Vagina (tissue), 2 donors: Measurements from ENCODE around the gene HS6ST3. TPM values are rescaled to one million over a fixed set of nuclear protein-coding genes. Genes with fewer than 3 reads are reported as not detected.

Source experiments
- DNase-seq, 2 donors: peaks; one replicate each; pipeline ENCODE4 v3.0.0-alpha.2; 2017; ENCODE audit errors: extremely low spot score in 2 of 2
- H3K27ac ChIP-seq: fragments of 200-600 bp; sonication (generic); one replicate; pipeline ENCODE4 v1.5.1; 2019
- H3K27me3 ChIP-seq: fragments of 200-600 bp; sonication (generic); one replicate; pipeline ENCODE4 v1.5.1; 2019
- H3K36me3 ChIP-seq, 2 donors: fragments of 200-600 bp; sonication (generic); one replicate each; pipeline ENCODE4 v1.5.1; 2017 to 2019
- H3K4me1 ChIP-seq: fragments of 200-600 bp; sonication (generic); one replicate; pipeline ENCODE4 v1.5.1; 2019
- H3K4me3 ChIP-seq, 2 donors: fragments of 200-600 bp; sonication (generic); 1 replicate in 1 of 2; 2 replicates in 1 of 2; pipeline ENCODE4 v1.5.1; 2016 to 2019
- H3K9me3 ChIP-seq: fragments of 200-600 bp; sonication (generic); one replicate; pipeline ENCODE4 v1.5.1; 2019
- POLR2A ChIP-seq, 2 donors: fragments of 450-650 bp; IDR thresholded peaks; one replicate each; pipeline ENCODE4 v1.6.1; 2017; ENCODE audit warnings: antibody characterized with exemption in 2 of 2, mild to moderate bottlenecking in 2 of 2, moderate library complexity in 2 of 2
- POLR2AphosphoS5 ChIP-seq, 2 donors: sonication (generic); formaldehyde crosslinking; IDR thresholded peaks; one replicate each; pipeline ENCODE4 v1.9.0; 2017; ENCODE audit warnings: antibody characterized with exemption in 2 of 2, mild to moderate bottlenecking in 2 of 2, low read depth in 1 of 2; ENCODE audit not compliant: insufficient read depth in 1 of 2
- intact Hi-C: fragments of 100-400 bp; cut with DNase I; formaldehyde crosslinking; loops from one replicate; pipeline ENCODE4 v1.15.1; 2023
- total RNA-seq: library from RNA; depleted of rRNA; stranded (reverse); fragments of >200 nt; gene quantifications from one replicate; pipeline ENCODE4 v1.2.3, GENCODE V29; 2016
- TF ChIP-seq, protein P1 (sequence below), 3 experiments: fragments of 450-650 bp in 2 of 3; fragments of 200-600 bp in 1 of 3; sonication (generic) in 1 of 3; IDR thresholded peaks; one replicate each; pipeline ENCODE4 v1.5.1; 2017 to 2019; ENCODE audit warnings: antibody characterized with exemption in 3 of 3, mild to moderate bottlenecking in 2 of 3, moderate library complexity in 2 of 3

The HS6ST3 gene
- total RNA-seq, 1 donor from 2014 or later = 0.49 TPM

DNA sequence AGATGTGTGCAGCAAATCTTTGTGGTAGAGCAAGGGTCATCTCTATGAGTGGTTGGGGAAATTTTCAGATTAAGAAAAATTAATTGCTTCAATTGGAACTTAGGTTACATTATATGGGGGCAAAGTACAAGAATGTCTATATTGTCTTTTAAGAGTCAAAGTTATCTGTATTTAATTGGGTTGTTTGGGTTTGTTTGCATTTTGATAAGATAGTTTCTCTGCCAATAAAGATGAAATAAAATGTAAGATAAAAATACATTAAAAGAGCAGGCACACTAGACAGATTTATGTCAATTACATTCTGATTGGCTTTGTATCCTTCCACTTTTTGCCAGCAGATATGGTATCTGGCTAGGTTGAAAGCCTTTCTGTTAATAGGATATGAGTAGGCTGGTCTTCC is 587.1 kb downstream of the HS6ST3 start:
- intact Hi-C loops = no loop called here
- no peaks in the 10 kb centered on the region for H3K9me3 ChIP-seq
- H3K27ac ChIP-seq = no peak overlapping the region
- H3K4me3 ChIP-seq = no peak overlapping the region
- no peaks in the 10 kb centered on the region for H3K27me3 ChIP-seq
- TF ChIP-seq POLR2A (IDR thresholded peaks at IDR 0.05) = no peak
- TF ChIP-seq, protein P1, sequence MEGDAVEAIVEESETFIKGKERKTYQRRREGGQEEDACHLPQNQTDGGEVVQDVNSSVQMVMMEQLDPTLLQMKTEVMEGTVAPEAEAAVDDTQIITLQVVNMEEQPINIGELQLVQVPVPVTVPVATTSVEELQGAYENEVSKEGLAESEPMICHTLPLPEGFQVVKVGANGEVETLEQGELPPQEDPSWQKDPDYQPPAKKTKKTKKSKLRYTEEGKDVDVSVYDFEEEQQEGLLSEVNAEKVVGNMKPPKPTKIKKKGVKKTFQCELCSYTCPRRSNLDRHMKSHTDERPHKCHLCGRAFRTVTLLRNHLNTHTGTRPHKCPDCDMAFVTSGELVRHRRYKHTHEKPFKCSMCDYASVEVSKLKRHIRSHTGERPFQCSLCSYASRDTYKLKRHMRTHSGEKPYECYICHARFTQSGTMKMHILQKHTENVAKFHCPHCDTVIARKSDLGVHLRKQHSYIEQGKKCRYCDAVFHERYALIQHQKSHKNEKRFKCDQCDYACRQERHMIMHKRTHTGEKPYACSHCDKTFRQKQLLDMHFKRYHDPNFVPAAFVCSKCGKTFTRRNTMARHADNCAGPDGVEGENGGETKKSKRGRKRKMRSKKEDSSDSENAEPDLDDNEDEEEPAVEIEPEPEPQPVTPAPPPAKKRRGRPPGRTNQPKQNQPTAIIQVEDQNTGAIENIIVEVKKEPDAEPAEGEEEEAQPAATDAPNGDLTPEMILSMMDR (IDR thresholded peaks at IDR 0.05) = no peak
- no peak for TF ChIP-seq POLR2AphosphoS5 (IDR thresholded peaks at IDR 0.05; ENCODE audit: insufficient read depth in 1 of 2, low read depth in 1 of 2)
- DNase-seq = no peak
- no peaks in the 10 kb centered on the region for H3K36me3 ChIP-seq
- no peaks in the 10 kb centered on the region for H3K4me1 ChIP-seq

DNA sequence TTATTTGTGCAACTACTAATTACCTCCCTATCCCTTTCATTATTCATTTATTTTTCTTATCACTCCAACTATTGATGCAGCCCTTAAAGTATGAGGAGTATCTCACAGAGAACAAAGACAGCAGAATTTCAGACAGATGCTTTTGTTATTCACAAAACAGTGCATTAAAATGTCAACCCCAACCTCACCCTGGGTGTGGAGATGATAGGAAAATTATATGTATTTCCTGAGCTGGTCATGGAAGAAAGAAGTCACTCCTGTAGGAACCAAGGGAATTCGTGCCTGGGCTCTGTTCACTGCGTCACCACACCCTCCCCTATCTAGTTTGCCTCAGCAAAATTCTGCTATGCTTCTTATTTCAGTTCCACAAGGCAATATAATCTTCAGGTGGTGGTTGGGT is 588.9 kb downstream of the HS6ST3 start:
- Histone ChIP-seq H3K4me1 (no peaks in the 10 kb centered on the region), H3K9me3 (no peaks in the 10 kb centered on the region), H3K27ac (no peak overlapping the region), H3K4me3 (no peak overlapping the region), H3K36me3 (no peaks in the 10 kb centered on the region), H3K27me3 (no peaks in the 10 kb centered on the region)
- no peak for DNase-seq
- intact Hi-C loops = no loop called here
- TF ChIP-seq POLR2A (IDR thresholded peaks at IDR 0.05) (no peak), POLR2AphosphoS5 (IDR thresholded peaks at IDR 0.05; ENCODE audit: insufficient read depth in 1 of 2, low read depth in 1 of 2) (no peak)
- TF ChIP-seq, protein P1 (IDR thresholded peaks at IDR 0.05) = no peak

DNA sequence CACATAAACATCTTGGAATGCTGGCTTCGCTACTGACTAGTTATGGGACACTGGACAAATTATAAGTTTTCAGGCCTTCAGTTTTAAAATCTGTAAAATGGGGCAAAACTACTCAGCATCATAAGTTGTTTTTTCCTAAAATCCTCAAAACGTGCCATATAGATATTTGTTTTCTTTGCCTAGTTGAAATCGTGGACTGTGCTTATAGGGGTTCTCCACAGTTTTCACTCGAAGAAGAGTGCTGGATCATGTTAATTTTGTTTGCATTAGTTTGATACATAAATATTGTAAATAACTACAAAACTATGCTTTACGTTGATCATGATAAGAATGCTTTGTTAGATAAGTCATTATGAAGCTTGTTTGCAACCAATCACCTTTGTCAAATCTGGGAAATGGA is 591.0 kb downstream of the HS6ST3 start:
- DNase-seq = no peak
- H3K4me1 ChIP-seq = no peaks in the 10 kb centered on the region
- no peaks in the 10 kb centered on the region for H3K27me3 ChIP-seq
- intact Hi-C loops = no loop called here
- no peaks in the 10 kb centered on the region for H3K36me3 ChIP-seq
- H3K4me3 ChIP-seq = no peak overlapping the region
- TF ChIP-seq POLR2A (IDR thresholded peaks at IDR 0.05) = no peak
- TF ChIP-seq, protein P1 (IDR thresholded peaks at IDR 0.05) = no peak
- TF ChIP-seq POLR2AphosphoS5 (IDR thresholded peaks at IDR 0.05; ENCODE audit: insufficient read depth in 1 of 2, low read depth in 1 of 2) = no peak
- H3K9me3 ChIP-seq = no peaks in the 10 kb centered on the region
- H3K27ac ChIP-seq = no peak overlapping the region

DNA sequence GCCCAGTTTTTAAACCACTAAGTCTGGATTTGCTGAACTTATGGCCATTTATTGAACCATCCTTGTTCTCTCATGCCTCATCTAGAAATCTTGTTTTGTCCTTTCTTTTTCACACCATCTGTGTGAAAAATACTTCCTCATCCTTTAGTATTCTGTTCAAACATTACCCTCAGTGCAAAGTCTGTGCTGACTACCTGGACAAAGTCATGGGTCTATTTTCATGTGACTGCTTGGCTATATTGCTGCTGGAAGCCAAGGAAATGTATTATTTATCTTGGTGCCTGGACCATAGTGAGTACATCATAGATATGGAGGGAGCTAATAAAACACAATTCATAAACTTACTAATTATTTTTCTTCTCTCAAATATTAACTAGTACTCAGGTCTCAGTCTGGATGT is 591.9 kb downstream of the HS6ST3 start:
- DNase-seq = no peak
- TF ChIP-seq, protein P1 (IDR thresholded peaks at IDR 0.05) = no peak
- no peak for TF ChIP-seq POLR2A (IDR thresholded peaks at IDR 0.05)
- TF ChIP-seq POLR2AphosphoS5 (IDR thresholded peaks at IDR 0.05; ENCODE audit: insufficient read depth in 1 of 2, low read depth in 1 of 2) = no peak
- H3K4me1 ChIP-seq = no peaks in the 10 kb centered on the region
- intact Hi-C loops = no loop called here
- H3K36me3 ChIP-seq = no peaks in the 10 kb centered on the region
- H3K27ac ChIP-seq = no peak overlapping the region
- H3K27me3 ChIP-seq = no peaks in the 10 kb centered on the region
- no peak overlapping the region for H3K4me3 ChIP-seq
- H3K9me3 ChIP-seq = no peaks in the 10 kb centered on the region

DNA sequence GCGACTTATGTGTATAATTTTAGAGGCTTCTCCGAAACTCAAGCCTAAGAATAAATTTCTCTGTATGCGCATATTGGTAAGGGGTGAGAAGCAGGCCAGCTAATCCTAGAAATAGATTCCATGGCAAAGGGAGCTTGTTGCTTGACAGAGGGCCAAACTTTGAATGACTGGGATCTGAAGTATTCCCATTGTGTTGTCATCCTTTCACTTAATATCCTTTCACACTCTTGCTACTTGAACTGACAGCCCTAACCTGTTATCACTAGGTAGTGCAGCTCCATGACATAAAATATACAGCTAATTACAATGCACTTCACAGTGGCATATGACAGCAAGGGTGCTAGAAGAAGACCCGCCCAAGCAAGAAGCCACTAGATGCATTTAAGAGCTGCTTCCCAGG is 594.6 kb downstream of the HS6ST3 start:
- intact Hi-C loops = no loop called here
- TF ChIP-seq POLR2AphosphoS5 (IDR thresholded peaks at IDR 0.05; ENCODE audit: insufficient read depth in 1 of 2, low read depth in 1 of 2) = no peak
- TF ChIP-seq POLR2A (IDR thresholded peaks at IDR 0.05) = no peak
- TF ChIP-seq, protein P1 (IDR thresholded peaks at IDR 0.05) = no peak
- no peaks in the 10 kb centered on the region for H3K27me3 ChIP-seq
- no peaks in the 10 kb centered on the region for H3K4me1 ChIP-seq
- DNase-seq = no peak
- no peak overlapping the region for H3K27ac ChIP-seq
- no peaks in the 10 kb centered on the region for H3K36me3 ChIP-seq
- H3K9me3 ChIP-seq = no peaks in the 10 kb centered on the region
- H3K4me3 ChIP-seq = no peak overlapping the region
